SK-N-MC (cell line): ENCODE results near the gene GPR15.

ENCODE experiments used
- DNase-seq: peaks from one replicate; pipeline ENCODE4 v3.0.0-alpha.2; 2011; ENCODE audit warnings: low read depth, low spot score
- H3K27ac ChIP-seq: fragments of 200-600 bp; sonication (generic); 2 replicates; pipeline ENCODE4 v1.5.1; 2016; ENCODE audit warnings: mixed run types
- H3K36me3 ChIP-seq: fragments of 200-600 bp; sonication (generic); 2 replicates; pipeline ENCODE4 v1.6.1; 2017; ENCODE audit warnings: antibody characterized with exemption, low read length, mixed read lengths; ENCODE audit not compliant: insufficient read depth
- H3K4me3 ChIP-seq: fragments of 200-600 bp; sonication (generic); 2 replicates; pipeline ENCODE4 v1.5.1; 2016
- H3K9ac ChIP-seq: fragments of 200-600 bp; sonication (generic); 2 replicates; pipeline ENCODE4 v1.8.0; 2017; ENCODE audit warnings: mixed run types, mixed read lengths; ENCODE audit not compliant: insufficient read length
- H3K9me3 ChIP-seq: fragments of 200-600 bp; sonication (generic); 2 replicates; pipeline ENCODE4 v1.6.1; 2017; ENCODE audit warnings: low read depth, mild to moderate bottlenecking, antibody characterized with exemption, low read length, moderate library complexity, mixed read lengths
- EZH2 ChIP-seq: fragments of 200-600 bp; sonication (generic); IDR thresholded peaks from one replicate; pipeline ENCODE4 v1.6.1; 2017; ENCODE audit warnings: antibody characterized with exemption
- FOXP2 ChIP-seq: optimal IDR thresholded peaks from 2 replicates; pipeline ENCODE3; 2011; ENCODE audit warnings: mild to moderate bottlenecking, moderate library complexity; ENCODE audit not compliant: insufficient read depth; ENCODE audit errors: extremely low read length, control extremely low read depth
- POLR2AphosphoS5 ChIP-seq: IDR thresholded peaks from 2 replicates; pipeline ENCODE4 v1.6.1; 2012; ENCODE audit warnings: mild to moderate bottlenecking, low read depth, low read length, borderline replicate concordance

Gene GPR15

GRCh38 chr3:98573181-98573728, 41.5 kb downstream of the GPR15 start:
- Histone ChIP-seq H3K9ac (no peak overlapping the region), H3K36me3 (peaks cover 3% of the 10 kb centered on the region; the same call in 1 of the 2 replicates), H3K9me3 (no peaks in the 10 kb centered on the region), H3K4me3 (no peak overlapping the region), H3K27ac (no peak overlapping the region)
- DNase-seq, result no peak
- TF ChIP-seq FOXP2 (no peak), POLR2AphosphoS5 (no peak), EZH2 (no peak)

- DNase-seq, result no peak
- no peaks in the 10 kb centered on the region for H3K9me3 ChIP-seq
- no peak overlapping the region for H3K9ac ChIP-seq
- no peak overlapping the region for H3K27ac ChIP-seq
- no peak overlapping the region for H3K4me3 ChIP-seq
- no peak for TF ChIP-seq POLR2AphosphoS5
- TF ChIP-seq EZH2, result no peak
- TF ChIP-seq FOXP2, result no peak
- peaks cover 3% of the 10 kb centered on the region; the same call in 1 of the 2 replicates for H3K36me3 ChIP-seq
Measured at GRCh38 chr3:98574132-98574531, 42.4 kb downstream of the GPR15 start.

GRCh38 chr3:98577178-98577895, 45.6 kb downstream of the GPR15 start:
- peaks cover 7% of the 10 kb centered on the region; the same call in 1 of the 2 replicates for H3K36me3 ChIP-seq
- H3K27ac ChIP-seq, result no peak overlapping the region
- TF ChIP-seq POLR2AphosphoS5, result no peak
- no peak for TF ChIP-seq EZH2
- no peak for TF ChIP-seq FOXP2

GRCh38 chr3:98580401-98581386, 48.9 kb downstream of the GPR15 start:
- no peak for DNase-seq
- no peak overlapping the region for H3K27ac ChIP-seq
- peaks cover 11% of the 10 kb centered on the region; the same call in 1 of the 2 replicates for H3K36me3 ChIP-seq
- no peaks in the 10 kb centered on the region for H3K9me3 ChIP-seq
- H3K9ac ChIP-seq, result no peak overlapping the region
- TF ChIP-seq FOXP2, result no peak
- H3K4me3 ChIP-seq, result no peak overlapping the region

More at GRCh38 chr3:98577178-98577895, 45.6 kb downstream of the GPR15 start:
- Histone ChIP-seq H3K9ac (no peak overlapping the region), H3K9me3 (no peaks in the 10 kb centered on the region), H3K4me3 (no peak overlapping the region)
- DNase-seq, result no peak

GRCh38 chr3:98581474-98581873, 49.7 kb downstream of the GPR15 start:
- DNase-seq, result no peak
- Histone ChIP-seq H3K9me3 (no peaks in the 10 kb centered on the region), H3K4me3 (no peak overlapping the region), H3K27ac (no peak overlapping the region), H3K36me3 (peaks cover 11% of the 10 kb centered on the region; the same call in 1 of the 2 replicates), H3K9ac (no peak overlapping the region)
- TF ChIP-seq EZH2, result no peak
- no peak for TF ChIP-seq POLR2AphosphoS5
- TF ChIP-seq FOXP2, result no peak

- Histone ChIP-seq H3K4me3 (no peak overlapping the region), H3K9ac (no peak overlapping the region), H3K9me3 (no peaks in the 10 kb centered on the region), H3K36me3 (peaks cover 11% of the 10 kb centered on the region; the same call in 1 of the 2 replicates), H3K27ac (no peak overlapping the region)
- TF ChIP-seq EZH2 (no peak), FOXP2 (no peak), POLR2AphosphoS5 (no peak)
- no peak for DNase-seq
Measured at GRCh38 chr3:98582042-98582441, 50.3 kb downstream of the GPR15 start.

GRCh38 chr3:98583766-98584165, 52.0 kb downstream of the GPR15 start:
- Histone ChIP-seq H3K4me3 (no peak overlapping the region), H3K27ac (no peak overlapping the region), H3K36me3 (peaks cover 8% of the 10 kb centered on the region; the same call in 1 of the 2 replicates), H3K9ac (no peak overlapping the region), H3K9me3 (no peaks in the 10 kb centered on the region)
- TF ChIP-seq FOXP2, result no peak
- no peak for TF ChIP-seq EZH2
- no peak for TF ChIP-seq POLR2AphosphoS5
- DNase-seq, result no peak
